Germinal center (tissue), 1 donor: ENCODE data around the gene CHRNG.

Source experiments
- DNase-seq: peaks from one replicate; pipeline ENCODE4 v3.0.0; 2012; ENCODE audit warnings: mixed read lengths, low spot score

Gene CHRNG

GRCh38 chr2:232539298-232540231, at the start of gene CHRNG:
Gene CHRNG, plus strand, starts transcription at chr2:232539692. Its CDS starts 56 bp downstream, at chr2:232539748.
- no peak for DNase-seq

- no peak for DNase-seq
Measured at GRCh38 chr2:232490221-232491138, 49.0 kb upstream of the CHRNG start.

- no peak for DNase-seq
Measured at GRCh38 chr2:232491139-232491780, 48.2 kb upstream of the CHRNG start.

GRCh38 chr2:232492236-232492848, 47.1 kb upstream of the CHRNG start:
- no peak for DNase-seq

GRCh38 chr2:232492963-232493700, 46.4 kb upstream of the CHRNG start:
- no peak for DNase-seq

GRCh38 chr2:232493701-232494474, 45.6 kb upstream of the CHRNG start:
- DNase-seq: no peak

GRCh38 chr2:232494542-232494941, 45.0 kb upstream of the CHRNG start:
- no peak for DNase-seq

GRCh38 chr2:232495292-232495691, 44.2 kb upstream of the CHRNG start:
- no peak for DNase-seq

GRCh38 chr2:232496501-232497270, 42.8 kb upstream of the CHRNG start:
- DNase-seq: no peak

- no peak for DNase-seq
Measured at GRCh38 chr2:232497348-232497747, 42.1 kb upstream of the CHRNG start.

- no peak for DNase-seq
Measured at GRCh38 chr2:232498452-232498851, 41.0 kb upstream of the CHRNG start.

GRCh38 chr2:232501331-232501771, 38.1 kb upstream of the CHRNG start:
- DNase-seq: no peak

GRCh38 chr2:232501794-232502390, 37.6 kb upstream of the CHRNG start:
- DNase-seq: no peak

- DNase-seq: no peak
Measured at GRCh38 chr2:232502511-232502910, 37.0 kb upstream of the CHRNG start.

GRCh38 chr2:232502911-232503808, 36.3 kb upstream of the CHRNG start:
- no peak for DNase-seq

GRCh38 chr2:232503809-232504323, 35.6 kb upstream of the CHRNG start:
- DNase-seq: no peak

- no peak for DNase-seq
Measured at GRCh38 chr2:232504438-232504837, 35.1 kb upstream of the CHRNG start.

- DNase-seq: no peak
Measured at GRCh38 chr2:232505856-232506255, 33.6 kb upstream of the CHRNG start.
